ENCODE measurements around the gene PNMA6E.
"Not testable (repeated sequence)": the region's sequence is repeated elsewhere in the genome, so short reads cannot be mapped to it uniquely, and the experiment has no call there.

Gene PNMA6E

GRCh38 chrX:153408221-153408721 lies 7.1 kb upstream of the PNMA6E start:
- DNase-seq (ENCODE audit: low read depth), result no peak
- no peak for TF ChIP-seq CTCF (conservative IDR thresholded peaks at IDR 0.05; ENCODE audit: low read depth, low read length)
- no peak overlapping the region for H3K4me3 ChIP-seq (ENCODE audit: low read depth, low read length)

- TF ChIP-seq CTCF (conservative IDR thresholded peaks at IDR 0.05; ENCODE audit: low read depth, low read length), result no peak
- no peak overlapping the region for H3K4me3 ChIP-seq (ENCODE audit: low read depth, low read length)
- DNase-seq (ENCODE audit: low read depth), result no peak
These were observed 6.6 kb upstream of the PNMA6E start for GRCh38 chrX:153407736-153408135.

- DNase-seq (ENCODE audit: low read depth), result no peak
- TF ChIP-seq CTCF (conservative IDR thresholded peaks at IDR 0.05; ENCODE audit: low read depth, low read length), result no peak
- no peak overlapping the region for H3K4me3 ChIP-seq (ENCODE audit: low read depth, low read length)
These were observed 5.8 kb upstream of the PNMA6E start for GRCh38 chrX:153406903-153407302.

GRCh38 chrX:153406011-153406410 lies 4.9 kb upstream of the PNMA6E start:
- H3K4me3 ChIP-seq (ENCODE audit: low read depth, low read length), result no peak overlapping the region
- TF ChIP-seq CTCF (conservative IDR thresholded peaks at IDR 0.05; ENCODE audit: low read depth, low read length), result no peak
- no peak for DNase-seq (ENCODE audit: low read depth)

- no peak overlapping the region for H3K4me3 ChIP-seq (ENCODE audit: low read depth, low read length)
- no peak for TF ChIP-seq CTCF (conservative IDR thresholded peaks at IDR 0.05; ENCODE audit: low read depth, low read length)
- DNase-seq (ENCODE audit: low read depth), result no peak
These were observed 4.3 kb upstream of the PNMA6E start for GRCh38 chrX:153405426-153405825.

GRCh38 chrX:153404333-153404732 lies 3.2 kb upstream of the PNMA6E start:
- H3K4me3 ChIP-seq (ENCODE audit: low read depth, low read length); DNase-seq (ENCODE audit: low read depth): not testable (repeated sequence)

GRCh38 chrX:153400146-153401132 lies 711 bp downstream of the PNMA6E start:
- no peak overlapping the region for H3K4me3 ChIP-seq (ENCODE audit: low read depth, low read length)
- DNase-seq (ENCODE audit: low read depth), result peak; percentile 29

More at GRCh38 chrX:153400146-153401132, 711 bp downstream of the PNMA6E start:
- TF ChIP-seq CTCF (conservative IDR thresholded peaks at IDR 0.05; ENCODE audit: low read depth, low read length), result peak; percentile 74

Measured in choroid plexus epithelial cell (primary cell).